ENCODE results near the gene NEDD8.

DNA sequence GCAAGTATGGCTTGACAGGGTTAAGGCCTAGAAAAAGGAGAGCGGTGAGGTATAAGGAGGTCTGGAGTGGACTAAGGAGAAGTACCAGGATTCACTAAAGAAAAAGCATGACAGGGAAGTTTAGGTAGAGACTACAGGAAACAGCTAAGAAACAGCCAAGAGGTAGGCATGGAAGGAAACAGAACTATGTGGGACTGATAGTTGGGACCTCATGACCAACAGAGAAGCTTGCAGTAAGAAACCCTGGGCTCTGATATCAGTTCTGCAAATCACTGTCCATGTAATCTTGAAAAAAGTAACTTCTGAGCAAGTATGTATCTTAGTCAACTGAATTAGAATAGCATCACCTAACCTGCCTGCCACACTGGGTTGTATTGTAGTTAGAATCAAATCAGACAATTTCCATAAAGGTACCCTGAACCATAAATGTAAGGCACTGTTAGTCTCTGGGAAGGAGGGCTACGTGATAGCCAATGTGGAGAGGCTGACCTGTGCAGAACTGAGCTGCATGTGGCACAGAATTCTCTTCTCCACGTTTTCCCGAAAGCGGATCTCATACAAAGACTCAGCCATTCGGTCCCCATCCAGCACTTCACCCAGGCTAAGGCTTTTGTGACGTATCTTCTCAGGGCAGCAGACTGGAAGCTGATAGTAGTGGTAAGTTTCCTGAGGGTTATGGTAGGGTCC is 37.8 kb downstream of the NEDD8 start:
- no peak for TF ChIP-seq MYC (IDR thresholded peaks at IDR 0.05; ENCODE audit: low read depth, low read length)
- TF ChIP-seq, protein P1, sequence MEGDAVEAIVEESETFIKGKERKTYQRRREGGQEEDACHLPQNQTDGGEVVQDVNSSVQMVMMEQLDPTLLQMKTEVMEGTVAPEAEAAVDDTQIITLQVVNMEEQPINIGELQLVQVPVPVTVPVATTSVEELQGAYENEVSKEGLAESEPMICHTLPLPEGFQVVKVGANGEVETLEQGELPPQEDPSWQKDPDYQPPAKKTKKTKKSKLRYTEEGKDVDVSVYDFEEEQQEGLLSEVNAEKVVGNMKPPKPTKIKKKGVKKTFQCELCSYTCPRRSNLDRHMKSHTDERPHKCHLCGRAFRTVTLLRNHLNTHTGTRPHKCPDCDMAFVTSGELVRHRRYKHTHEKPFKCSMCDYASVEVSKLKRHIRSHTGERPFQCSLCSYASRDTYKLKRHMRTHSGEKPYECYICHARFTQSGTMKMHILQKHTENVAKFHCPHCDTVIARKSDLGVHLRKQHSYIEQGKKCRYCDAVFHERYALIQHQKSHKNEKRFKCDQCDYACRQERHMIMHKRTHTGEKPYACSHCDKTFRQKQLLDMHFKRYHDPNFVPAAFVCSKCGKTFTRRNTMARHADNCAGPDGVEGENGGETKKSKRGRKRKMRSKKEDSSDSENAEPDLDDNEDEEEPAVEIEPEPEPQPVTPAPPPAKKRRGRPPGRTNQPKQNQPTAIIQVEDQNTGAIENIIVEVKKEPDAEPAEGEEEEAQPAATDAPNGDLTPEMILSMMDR (IDR thresholded peaks at IDR 0.05; ENCODE audit: low read depth, low read length): no peak
- TF ChIP-seq POLR2A (IDR thresholded peaks at IDR 0.05; ENCODE audit: extremely low read depth, insufficient read length): no peak
- TF ChIP-seq, protein P2, sequence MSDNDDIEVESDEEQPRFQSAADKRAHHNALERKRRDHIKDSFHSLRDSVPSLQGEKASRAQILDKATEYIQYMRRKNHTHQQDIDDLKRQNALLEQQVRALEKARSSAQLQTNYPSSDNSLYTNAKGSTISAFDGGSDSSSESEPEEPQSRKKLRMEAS (IDR thresholded peaks at IDR 0.05; ENCODE audit: low read depth, low read length): no peak

Measured in NB4 (cell line).